Keratinocyte (primary cell): Measurements from ENCODE around the gene LEKR1. TPM values are rescaled to one million over a fixed set of nuclear protein-coding genes. Genes with fewer than 3 reads are reported as not detected.
A peak's percentile ranks its signal among the peaks of the same experiment; 100 is the strongest.

Source experiments
- DNase-seq: peaks from one replicate; pipeline ENCODE4 v3.0.0-alpha.2; 2011; ENCODE audit warnings: low read depth, missing footprints, low spot score
- FAIRE-seq: peaks from 2 replicates; lab custom pipeline; 2011; peaks lifted over from hg19 to GRCh38; lab: Jason Lieb, UNC
- H2AFZ ChIP-seq: 2 replicates; pipeline ENCODE4 v1.6.0; 2012; ENCODE audit warnings: low read length, control low read depth, inconsistent platforms; ENCODE audit not compliant: control insufficient read depth
- H3K27ac ChIP-seq: 2 replicates; pipeline ENCODE4 v1.5.1; 2011; ENCODE audit warnings: low read length; ENCODE audit not compliant: control insufficient read depth, insufficient read depth
- H3K27me3 ChIP-seq: 3 replicates; pipeline ENCODE4 v1.6.0; 2011; ENCODE audit warnings: low read length; ENCODE audit not compliant: control insufficient read depth, insufficient read depth; ENCODE audit errors: extremely low read depth
- H3K36me3 ChIP-seq, 2 experiments: 2 replicates in 1 of 2; 3 replicates in 1 of 2; pipeline ENCODE4 v1.5.1; 2011; ENCODE audit warnings: low read length in 2 of 2, mild to moderate bottlenecking in 1 of 2; ENCODE audit not compliant: control insufficient read depth in 2 of 2, insufficient read depth in 2 of 2; ENCODE audit errors: extremely low read depth in 1 of 2
- H3K4me1 ChIP-seq: 3 replicates; pipeline ENCODE4 v1.5.1; 2011; ENCODE audit warnings: low read length; ENCODE audit not compliant: control insufficient read depth, insufficient read depth; ENCODE audit errors: extremely low read depth
- H3K4me2 ChIP-seq: 3 replicates; pipeline ENCODE4 v1.6.0; 2011; ENCODE audit warnings: low read depth, low read length; ENCODE audit not compliant: control insufficient read depth, insufficient read depth; ENCODE audit errors: extremely low read depth
- H3K4me3 ChIP-seq, 3 experiments: fragments of 200-600 bp in 1 of 3; sonication (generic) in 1 of 3; 2 replicates in 2 of 3; 3 replicates in 1 of 3; pipeline ENCODE4 v1.5.1; 2011 to 2016; ENCODE audit warnings: low read length in 3 of 3, mild to moderate bottlenecking in 3 of 3, control low read depth in 2 of 3, inconsistent platforms in 1 of 3, low read depth in 1 of 3, mixed read lengths in 1 of 3, mixed run types in 1 of 3, moderate library complexity in 1 of 3; ENCODE audit not compliant: control insufficient read depth in 2 of 3, insufficient read depth in 2 of 3; ENCODE audit errors: extremely low read depth in 1 of 3
- H3K79me2 ChIP-seq: 2 replicates; pipeline ENCODE4 v1.6.0; 2012; ENCODE audit warnings: low read length; ENCODE audit not compliant: control insufficient read depth, insufficient read depth
- H3K9ac ChIP-seq: 3 replicates; pipeline ENCODE4 v1.6.0; 2011; ENCODE audit warnings: low read length; ENCODE audit not compliant: control insufficient read depth, insufficient read depth; ENCODE audit errors: extremely low read depth
- H3K9me1 ChIP-seq: 3 replicates; pipeline ENCODE4 v1.6.0; 2011; ENCODE audit warnings: low read length; ENCODE audit not compliant: control insufficient read depth, insufficient read depth; ENCODE audit errors: extremely low read depth
- H3K9me3 ChIP-seq: 2 replicates; pipeline ENCODE4 v1.5.1; 2012; ENCODE audit warnings: low read depth, low read length; ENCODE audit not compliant: control insufficient read depth
- H4K20me1 ChIP-seq: 3 replicates; pipeline ENCODE4 v1.6.0; 2011; ENCODE audit warnings: low read length; ENCODE audit not compliant: control insufficient read depth, insufficient read depth; ENCODE audit errors: extremely low read depth
- CTCF ChIP-seq, 3 experiments: IDR thresholded peaks in 1 of 3; conservative IDR thresholded peaks in 1 of 3; optimal IDR thresholded peaks in 1 of 3; 2 replicates in 2 of 3; 3 replicates in 1 of 3; pipeline versions ENCODE3 to v1.5.1; 2011; ENCODE audit warnings: low read length in 3 of 3, mild to moderate bottlenecking in 3 of 3, moderate library complexity in 2 of 3, control low read depth in 1 of 3, inconsistent platforms in 1 of 3; ENCODE audit not compliant: insufficient read depth in 2 of 3; ENCODE audit errors: extremely low read depth in 1 of 3
- EZH2 ChIP-seq: IDR thresholded peaks from one replicate; pipeline ENCODE4 v1.6.1; 2012; ENCODE audit warnings: inconsistent platforms, mild to moderate bottlenecking, low read length, moderate library complexity
- dilution Hi-C: fragments of 300-500 bp; cut with MboI; formaldehyde crosslinking; loops from one replicate; pipeline ENCODE4 v1.7.0; 2020; ENCODE audit warnings: low sequenced_read_pairs; ENCODE audit not compliant: extremely low pct_ligation_motif_present
- polyA plus RNA-seq, 5 experiments: library from polyadenylated mRNA; depleted of rRNA in 3 of 5; stranded (reverse) in 3 of 5; stranded (forward) in 1 of 5; unstranded in 1 of 5; fragments of >200 nt; gene quantifications; 1 replicate in 1 of 5; 2 replicates in 3 of 5; 3 replicates in 1 of 5; pipeline versions ENCODE4 v1.2.1 to v1.2.3, GENCODE V29; 2011 to 2012; ENCODE audit warnings: missing spikeins in 2 of 5, low read depth in 1 of 5, low replicate concordance in 1 of 5

LEKR1 gene
- polyA plus RNA-seq, 1 donor (not counting 4 experiments of a cell fraction or from before 2014, with no cell fraction given): 0.63 TPM

GRCh38 chr3:157079676-157080369 is 253.7 kb downstream of the LEKR1 start:
- Histone ChIP-seq H3K4me3 (no peak overlapping the region), H2AFZ (no peak overlapping the region), H3K79me2 (no peaks in the 10 kb centered on the region), H3K4me1 (peaks cover 27% of the 10 kb centered on the region), H3K4me2 (no peak overlapping the region), H3K36me3 (no peaks in the 10 kb centered on the region), H3K27ac (no peak overlapping the region), H3K27me3 (no peaks in the 10 kb centered on the region), H3K9me1 (no peaks in the 10 kb centered on the region), H3K9ac (no peak overlapping the region), H4K20me1 (no peaks in the 10 kb centered on the region), H3K9me3 (no peaks in the 10 kb centered on the region)
- dilution Hi-C loops: no loop called here
- TF ChIP-seq EZH2: no peak
- TF ChIP-seq CTCF (optimal IDR thresholded peaks at IDR 0.05 in 1 of 3, IDR thresholded peaks at IDR 0.05 in 1 of 3, conservative IDR thresholded peaks at IDR 0.05 in 1 of 3; ENCODE audit: extremely low read depth in 1 of 3, insufficient read depth in 2 of 3, low read length in 3 of 3): no peak
- FAIRE-seq (no peak), DNase-seq (no peak)

- Histone ChIP-seq H3K9me1 (no peaks in the 10 kb centered on the region), H3K36me3 (no peaks in the 10 kb centered on the region), H3K27ac (peak overlapping the region; percentile 97), H4K20me1 (no peaks in the 10 kb centered on the region), H3K4me3 (peak overlapping the region in 2 of 3 experiments; percentile 26 to 45), H3K9ac (peak overlapping the region; percentile 86), H3K79me2 (no peaks in the 10 kb centered on the region), H3K4me1 (peaks cover 40% of the 10 kb centered on the region), H3K4me2 (peak overlapping the region; percentile 81), H3K27me3 (no peaks in the 10 kb centered on the region), H3K9me3 (no peaks in the 10 kb centered on the region), H2AFZ (no peak overlapping the region)
- dilution Hi-C loops: no loop called here
- peak; percentile 79 for DNase-seq
- TF ChIP-seq CTCF (optimal IDR thresholded peaks at IDR 0.05 in 1 of 3, IDR thresholded peaks at IDR 0.05 in 1 of 3, conservative IDR thresholded peaks at IDR 0.05 in 1 of 3; ENCODE audit: extremely low read depth in 1 of 3, insufficient read depth in 2 of 3, low read length in 3 of 3): peak; percentile 97 to 98 (median 97)
- no peak for TF ChIP-seq EZH2
- peak; percentile 53 for FAIRE-seq
These were observed 255.6 kb downstream of the LEKR1 start for GRCh38 chr3:157081626-157082210.
